ENCODE data around the gene MIOX. TPM values are rescaled to one million over a fixed set of nuclear protein-coding genes. Genes with fewer than 3 reads are reported as not detected.

MIOX gene
- total and polyA plus RNA-seq, 9 of the 15 experiments (the other 6 are each of a cell fraction or from before 2014, with no cell fraction given) = 0.08 TPM; not detected in 8

DNA sequence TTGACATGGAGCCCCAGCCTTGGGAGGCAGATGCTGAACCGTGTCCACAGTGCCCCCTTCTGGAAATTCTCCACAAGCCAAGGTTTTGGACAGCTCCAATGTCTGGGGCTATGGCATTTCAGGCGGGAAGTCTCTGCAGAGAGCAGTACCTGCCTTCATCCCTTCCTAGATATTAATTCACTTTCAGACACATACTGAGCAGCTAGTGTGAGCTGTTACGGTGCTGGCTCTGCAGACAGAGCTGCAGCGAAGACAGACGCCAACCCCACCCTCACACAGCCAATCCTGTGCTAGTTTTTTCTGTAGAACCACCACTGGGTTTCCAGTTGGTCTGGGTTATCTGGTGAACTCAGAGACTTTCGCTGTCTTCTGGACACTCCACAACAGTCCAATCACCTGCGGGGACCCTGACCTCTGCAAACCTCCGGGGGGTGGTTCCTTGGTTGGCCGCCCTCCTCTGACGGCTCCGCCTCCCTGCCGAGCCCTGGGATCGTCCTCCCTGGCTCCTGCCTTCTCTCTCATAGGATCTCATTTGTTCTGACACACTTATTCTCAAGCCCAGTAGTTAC is 11.7 kb downstream of the MIOX start (continued):
- TF ChIP-seq PHTF2 (CRISPR knock-in tag; IDR thresholded peaks at IDR 0.05) = no peak
- no peak for TF ChIP-seq ZNF282 (CRISPR knock-in tag; IDR thresholded peaks at IDR 0.05)
- TF ChIP-seq ZNF696 (CRISPR knock-in tag; conservative IDR thresholded peaks at IDR 0.05) = no peak
- no peak for TF ChIP-seq ZNF134 (CRISPR knock-in tag; conservative IDR thresholded peaks at IDR 0.05)
- no peak for TF ChIP-seq ZNF561 (CRISPR knock-in tag; conservative IDR thresholded peaks at IDR 0.05)
- no peak for TF ChIP-seq E2F3 (CRISPR knock-in tag; IDR thresholded peaks at IDR 0.05)
- TF ChIP-seq BRCA1 (IDR thresholded peaks at IDR 0.05) = no peak
- TF ChIP-seq BRCA1 (CRISPR knock-in tag; IDR thresholded peaks at IDR 0.05) = no peak
- TF ChIP-seq, protein P1, sequence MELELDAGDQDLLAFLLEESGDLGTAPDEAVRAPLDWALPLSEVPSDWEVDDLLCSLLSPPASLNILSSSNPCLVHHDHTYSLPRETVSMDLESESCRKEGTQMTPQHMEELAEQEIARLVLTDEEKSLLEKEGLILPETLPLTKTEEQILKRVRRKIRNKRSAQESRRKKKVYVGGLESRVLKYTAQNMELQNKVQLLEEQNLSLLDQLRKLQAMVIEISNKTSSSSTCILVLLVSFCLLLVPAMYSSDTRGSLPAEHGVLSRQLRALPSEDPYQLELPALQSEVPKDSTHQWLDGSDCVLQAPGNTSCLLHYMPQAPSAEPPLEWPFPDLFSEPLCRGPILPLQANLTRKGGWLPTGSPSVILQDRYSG (tag; conservative IDR thresholded peaks at IDR 0.05; ENCODE audit: low read depth) = no peak
- TF ChIP-seq ZNF644 (tag; IDR thresholded peaks at IDR 0.05; ENCODE audit: low read depth) = no peak
- TF ChIP-seq PHB2 (IDR thresholded peaks at IDR 0.05; ENCODE audit: low read depth) = no peak
- TF ChIP-seq, protein P2, sequence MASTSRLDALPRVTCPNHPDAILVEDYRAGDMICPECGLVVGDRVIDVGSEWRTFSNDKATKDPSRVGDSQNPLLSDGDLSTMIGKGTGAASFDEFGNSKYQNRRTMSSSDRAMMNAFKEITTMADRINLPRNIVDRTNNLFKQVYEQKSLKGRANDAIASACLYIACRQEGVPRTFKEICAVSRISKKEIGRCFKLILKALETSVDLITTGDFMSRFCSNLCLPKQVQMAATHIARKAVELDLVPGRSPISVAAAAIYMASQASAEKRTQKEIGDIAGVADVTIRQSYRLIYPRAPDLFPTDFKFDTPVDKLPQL (IDR thresholded peaks at IDR 0.05; ENCODE audit: extremely low read depth, insufficient read length) = no peak
- TF ChIP-seq, protein P3, sequence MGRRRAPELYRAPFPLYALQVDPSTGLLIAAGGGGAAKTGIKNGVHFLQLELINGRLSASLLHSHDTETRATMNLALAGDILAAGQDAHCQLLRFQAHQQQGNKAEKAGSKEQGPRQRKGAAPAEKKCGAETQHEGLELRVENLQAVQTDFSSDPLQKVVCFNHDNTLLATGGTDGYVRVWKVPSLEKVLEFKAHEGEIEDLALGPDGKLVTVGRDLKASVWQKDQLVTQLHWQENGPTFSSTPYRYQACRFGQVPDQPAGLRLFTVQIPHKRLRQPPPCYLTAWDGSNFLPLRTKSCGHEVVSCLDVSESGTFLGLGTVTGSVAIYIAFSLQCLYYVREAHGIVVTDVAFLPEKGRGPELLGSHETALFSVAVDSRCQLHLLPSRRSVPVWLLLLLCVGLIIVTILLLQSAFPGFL (CRISPR knock-in tag; IDR thresholded peaks at IDR 0.05) = no peak
- TF ChIP-seq, protein P4, sequence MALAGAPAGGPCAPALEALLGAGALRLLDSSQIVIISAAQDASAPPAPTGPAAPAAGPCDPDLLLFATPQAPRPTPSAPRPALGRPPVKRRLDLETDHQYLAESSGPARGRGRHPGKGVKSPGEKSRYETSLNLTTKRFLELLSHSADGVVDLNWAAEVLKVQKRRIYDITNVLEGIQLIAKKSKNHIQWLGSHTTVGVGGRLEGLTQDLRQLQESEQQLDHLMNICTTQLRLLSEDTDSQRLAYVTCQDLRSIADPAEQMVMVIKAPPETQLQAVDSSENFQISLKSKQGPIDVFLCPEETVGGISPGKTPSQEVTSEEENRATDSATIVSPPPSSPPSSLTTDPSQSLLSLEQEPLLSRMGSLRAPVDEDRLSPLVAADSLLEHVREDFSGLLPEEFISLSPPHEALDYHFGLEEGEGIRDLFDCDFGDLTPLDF (CRISPR knock-in tag; IDR thresholded peaks at IDR 0.05) = peak; percentile 48; the same call in 1 of the 2 replicates
- TF ChIP-seq ZNF263 (CRISPR knock-in tag; IDR thresholded peaks at IDR 0.05; ENCODE audit: borderline replicate concordance) = peak; percentile 64; the same call in 1 of the 2 replicates
- no peak for TF ChIP-seq ATF1 (CRISPR knock-in tag; IDR thresholded peaks at IDR 0.05)
- TF ChIP-seq ATF1 (tag; IDR thresholded peaks at IDR 0.05) = peak; percentile 26
- TF ChIP-seq, protein P5, sequence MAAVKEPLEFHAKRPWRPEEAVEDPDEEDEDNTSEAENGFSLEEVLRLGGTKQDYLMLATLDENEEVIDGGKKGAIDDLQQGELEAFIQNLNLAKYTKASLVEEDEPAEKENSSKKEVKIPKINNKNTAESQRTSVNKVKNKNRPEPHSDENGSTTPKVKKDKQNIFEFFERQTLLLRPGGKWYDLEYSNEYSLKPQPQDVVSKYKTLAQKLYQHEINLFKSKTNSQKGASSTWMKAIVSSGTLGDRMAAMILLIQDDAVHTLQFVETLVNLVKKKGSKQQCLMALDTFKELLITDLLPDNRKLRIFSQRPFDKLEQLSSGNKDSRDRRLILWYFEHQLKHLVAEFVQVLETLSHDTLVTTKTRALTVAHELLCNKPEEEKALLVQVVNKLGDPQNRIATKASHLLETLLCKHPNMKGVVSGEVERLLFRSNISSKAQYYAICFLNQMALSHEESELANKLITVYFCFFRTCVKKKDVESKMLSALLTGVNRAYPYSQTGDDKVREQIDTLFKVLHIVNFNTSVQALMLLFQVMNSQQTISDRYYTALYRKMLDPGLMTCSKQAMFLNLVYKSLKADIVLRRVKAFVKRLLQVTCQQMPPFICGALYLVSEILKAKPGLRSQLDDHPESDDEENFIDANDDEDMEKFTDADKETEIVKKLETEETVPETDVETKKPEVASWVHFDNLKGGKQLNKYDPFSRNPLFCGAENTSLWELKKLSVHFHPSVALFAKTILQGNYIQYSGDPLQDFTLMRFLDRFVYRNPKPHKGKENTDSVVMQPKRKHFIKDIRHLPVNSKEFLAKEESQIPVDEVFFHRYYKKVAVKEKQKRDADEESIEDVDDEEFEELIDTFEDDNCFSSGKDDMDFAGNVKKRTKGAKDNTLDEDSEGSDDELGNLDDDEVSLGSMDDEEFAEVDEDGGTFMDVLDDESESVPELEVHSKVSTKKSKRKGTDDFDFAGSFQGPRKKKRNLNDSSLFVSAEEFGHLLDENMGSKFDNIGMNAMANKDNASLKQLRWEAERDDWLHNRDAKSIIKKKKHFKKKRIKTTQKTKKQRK (IDR thresholded peaks at IDR 0.05; ENCODE audit: borderline replicate concordance, low read depth, low read length) = no peak
- TF ChIP-seq, protein P6, sequence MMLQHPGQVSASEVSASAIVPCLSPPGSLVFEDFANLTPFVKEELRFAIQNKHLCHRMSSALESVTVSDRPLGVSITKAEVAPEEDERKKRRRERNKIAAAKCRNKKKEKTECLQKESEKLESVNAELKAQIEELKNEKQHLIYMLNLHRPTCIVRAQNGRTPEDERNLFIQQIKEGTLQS (IDR thresholded peaks at IDR 0.05) = no peak
- TF ChIP-seq, protein P6 (CRISPR knock-in tag; conservative IDR thresholded peaks at IDR 0.05) = no peak
